Stimulated activated CD8-positive, alpha-beta memory T cell treated with anti-CD3 and anti-CD28 coated beads, Interleukin-2, amount 100 ng/mL, for 48 hours (primary cell): ENCODE data around the gene TRAIP.
"Not testable (repeated sequence)": the region's sequence is repeated elsewhere in the genome, so short reads cannot be mapped to it uniquely, and the experiment has no call there.

Experiments used
- DNase-seq, 2 donors: peaks; one replicate each; pipeline ENCODE4 v3.0.0-alpha.2; 2020; ENCODE audit warnings: low read depth in 2 of 2

TRAIP gene, protein sequence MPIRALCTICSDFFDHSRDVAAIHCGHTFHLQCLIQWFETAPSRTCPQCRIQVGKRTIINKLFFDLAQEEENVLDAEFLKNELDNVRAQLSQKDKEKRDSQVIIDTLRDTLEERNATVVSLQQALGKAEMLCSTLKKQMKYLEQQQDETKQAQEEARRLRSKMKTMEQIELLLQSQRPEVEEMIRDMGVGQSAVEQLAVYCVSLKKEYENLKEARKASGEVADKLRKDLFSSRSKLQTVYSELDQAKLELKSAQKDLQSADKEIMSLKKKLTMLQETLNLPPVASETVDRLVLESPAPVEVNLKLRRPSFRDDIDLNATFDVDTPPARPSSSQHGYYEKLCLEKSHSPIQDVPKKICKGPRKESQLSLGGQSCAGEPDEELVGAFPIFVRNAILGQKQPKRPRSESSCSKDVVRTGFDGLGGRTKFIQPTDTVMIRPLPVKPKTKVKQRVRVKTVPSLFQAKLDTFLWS

DNA sequence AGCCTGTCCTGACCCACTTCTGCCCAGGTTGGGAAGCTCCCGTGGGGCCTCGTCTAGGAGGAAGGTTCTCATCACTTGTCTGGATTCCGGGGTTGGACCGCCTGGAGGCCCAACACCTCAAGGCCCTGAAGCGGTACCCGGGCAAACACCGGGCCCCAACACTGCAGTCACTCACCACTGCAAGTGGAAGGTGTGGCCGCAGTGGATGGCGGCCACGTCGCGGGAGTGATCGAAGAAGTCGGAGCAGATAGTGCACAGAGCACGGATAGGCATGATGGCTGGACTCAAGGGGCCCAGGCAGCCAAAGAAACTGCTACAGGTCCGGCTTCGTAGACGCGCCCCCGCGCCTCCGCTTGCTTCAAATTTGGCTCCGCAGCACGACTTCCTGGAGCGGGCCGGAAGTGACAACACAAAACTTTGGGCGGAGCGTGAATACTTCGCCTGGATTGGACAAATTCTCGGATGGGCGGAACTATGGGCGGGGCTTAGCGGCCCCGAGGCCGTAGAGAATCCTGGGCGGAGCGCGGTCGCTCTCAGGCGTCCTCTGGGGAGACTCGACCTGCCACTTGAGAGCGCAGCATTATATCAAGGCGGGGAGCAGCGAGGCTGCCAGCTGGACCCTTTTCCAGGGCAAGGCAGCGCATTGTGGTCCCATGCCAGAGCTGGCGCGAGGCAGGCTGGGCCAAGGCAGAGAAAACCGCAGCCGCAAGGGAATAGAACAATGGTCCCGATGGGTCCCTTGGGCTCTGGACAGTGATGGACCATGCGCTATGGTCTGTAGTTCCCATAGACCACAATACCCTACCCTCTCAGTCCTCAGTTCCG lies at the start of gene TRAIP:
Gene TRAIP (minus strand): TSS at position 384 of the 825 bp plus-strand sequence. CDS start 111 bp downstream, at position 273.
- peak; percentile 90 to 94 for DNase-seq

DNA sequence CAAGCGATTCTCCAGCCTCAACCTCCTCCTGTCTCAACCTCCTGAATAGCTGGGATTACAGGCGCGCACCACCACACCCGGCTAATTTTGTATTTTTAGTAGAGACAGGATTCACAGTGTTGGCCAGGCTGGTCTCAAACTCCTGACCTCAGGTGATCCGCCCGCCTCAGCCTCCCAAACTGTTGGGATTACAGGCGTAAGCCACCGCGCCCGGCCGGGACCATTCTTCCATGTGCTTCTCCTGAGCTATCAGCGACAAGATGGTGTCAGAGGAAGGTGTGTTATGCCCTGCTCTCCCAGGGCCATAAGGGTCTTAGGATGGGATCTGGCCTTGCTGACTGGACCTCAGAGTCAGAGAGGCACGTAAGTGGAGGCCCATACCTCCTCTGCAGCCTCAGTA lies 48.1 kb upstream of the TRAIP start:
- DNase-seq, result not testable (repeated sequence)

DNA sequence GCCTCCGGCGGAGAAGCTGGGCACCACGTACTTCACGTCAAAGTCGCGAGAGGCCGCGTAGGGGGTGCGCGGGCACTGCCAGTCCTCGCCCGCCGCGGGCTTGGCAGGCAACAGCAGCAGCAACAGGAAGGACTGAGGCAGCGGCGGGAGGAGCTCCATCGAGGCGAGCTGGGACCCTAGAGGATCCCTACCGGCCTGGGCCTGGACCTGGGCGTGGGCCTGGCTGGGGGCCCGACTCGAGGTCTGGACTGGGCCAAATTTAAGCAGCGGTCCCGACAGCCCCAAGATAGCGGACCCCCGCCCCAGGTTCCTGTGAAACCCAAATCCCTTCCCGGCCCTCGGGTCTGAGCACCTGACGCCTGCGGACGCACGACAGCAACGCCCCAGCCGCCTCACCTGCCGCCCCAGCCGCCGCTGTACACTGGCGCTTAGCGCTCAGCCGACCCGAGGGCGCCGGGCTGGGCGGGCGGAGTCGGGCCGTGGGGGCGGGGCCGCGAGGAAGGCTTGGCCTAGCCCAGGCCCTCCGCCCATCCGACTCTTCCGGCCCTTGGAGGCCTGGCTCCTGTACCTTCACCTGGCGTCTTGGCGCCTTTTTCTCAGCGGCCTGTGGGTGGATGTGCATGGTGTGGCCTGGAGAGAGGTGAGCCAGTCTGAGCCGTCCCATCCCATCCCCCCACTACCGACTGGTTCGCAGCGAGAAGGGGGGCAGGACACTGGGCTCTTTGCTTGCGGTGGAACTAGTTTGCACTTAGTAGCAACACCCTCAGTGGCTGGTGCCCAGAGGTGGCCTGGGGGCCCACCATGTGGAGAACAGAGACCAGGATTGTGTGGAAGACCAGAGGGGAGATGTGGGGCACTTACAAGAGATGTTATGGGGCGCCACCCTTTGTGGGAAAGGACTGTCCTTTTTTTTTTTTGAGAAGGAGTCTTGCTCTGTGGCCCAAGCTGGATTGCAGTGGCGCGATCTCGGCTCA lies 47.4 kb upstream of the TRAIP start, which contains the start of gene MST1R:
Gene MST1R (minus strand): TSS at position 423 of the 974 bp plus-strand sequence. CDS start 264 bp downstream, at position 159.
- DNase-seq, result peak; percentile 81

DNA sequence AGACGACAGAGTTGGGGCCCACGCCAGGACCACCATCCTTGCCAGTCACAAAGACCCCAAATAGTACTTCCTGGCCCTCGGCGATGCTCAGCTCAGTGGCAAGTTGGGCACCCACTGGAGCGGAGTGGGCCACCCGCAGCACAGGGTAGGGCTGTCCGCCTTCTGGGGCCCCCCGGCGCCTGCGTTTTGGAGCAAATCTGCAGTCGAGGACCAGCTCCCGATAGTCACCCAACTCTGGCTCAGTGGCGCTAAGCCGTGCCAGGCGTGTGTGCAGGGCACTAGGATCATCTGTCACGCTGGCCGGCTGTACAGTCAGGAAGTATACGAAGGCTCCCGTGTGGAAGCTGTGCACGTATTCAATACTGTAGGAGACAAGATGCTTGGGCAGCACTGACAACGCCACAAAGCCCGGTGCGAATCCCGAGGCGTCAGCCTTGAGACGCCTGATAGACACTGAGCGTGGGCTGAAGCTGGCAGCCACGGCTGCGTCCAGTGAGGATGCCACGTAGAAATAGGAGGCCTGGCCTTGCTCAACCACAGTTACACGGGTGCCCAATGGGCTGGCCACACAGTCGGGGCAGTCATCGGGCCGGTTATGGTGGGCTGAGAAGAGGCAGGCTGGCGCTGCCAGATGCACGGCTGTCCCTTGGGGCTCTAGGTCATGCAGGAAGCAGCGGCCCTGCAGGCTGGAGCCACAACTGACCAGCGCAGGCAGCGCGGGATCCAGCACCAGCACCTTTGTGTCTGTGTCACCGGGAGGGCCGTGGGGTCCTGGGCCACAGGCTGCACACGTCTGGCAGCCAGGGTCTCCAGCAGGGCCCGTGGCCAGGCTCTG lies 46.4 kb upstream of the TRAIP start:
- DNase-seq, result no peak

DNA sequence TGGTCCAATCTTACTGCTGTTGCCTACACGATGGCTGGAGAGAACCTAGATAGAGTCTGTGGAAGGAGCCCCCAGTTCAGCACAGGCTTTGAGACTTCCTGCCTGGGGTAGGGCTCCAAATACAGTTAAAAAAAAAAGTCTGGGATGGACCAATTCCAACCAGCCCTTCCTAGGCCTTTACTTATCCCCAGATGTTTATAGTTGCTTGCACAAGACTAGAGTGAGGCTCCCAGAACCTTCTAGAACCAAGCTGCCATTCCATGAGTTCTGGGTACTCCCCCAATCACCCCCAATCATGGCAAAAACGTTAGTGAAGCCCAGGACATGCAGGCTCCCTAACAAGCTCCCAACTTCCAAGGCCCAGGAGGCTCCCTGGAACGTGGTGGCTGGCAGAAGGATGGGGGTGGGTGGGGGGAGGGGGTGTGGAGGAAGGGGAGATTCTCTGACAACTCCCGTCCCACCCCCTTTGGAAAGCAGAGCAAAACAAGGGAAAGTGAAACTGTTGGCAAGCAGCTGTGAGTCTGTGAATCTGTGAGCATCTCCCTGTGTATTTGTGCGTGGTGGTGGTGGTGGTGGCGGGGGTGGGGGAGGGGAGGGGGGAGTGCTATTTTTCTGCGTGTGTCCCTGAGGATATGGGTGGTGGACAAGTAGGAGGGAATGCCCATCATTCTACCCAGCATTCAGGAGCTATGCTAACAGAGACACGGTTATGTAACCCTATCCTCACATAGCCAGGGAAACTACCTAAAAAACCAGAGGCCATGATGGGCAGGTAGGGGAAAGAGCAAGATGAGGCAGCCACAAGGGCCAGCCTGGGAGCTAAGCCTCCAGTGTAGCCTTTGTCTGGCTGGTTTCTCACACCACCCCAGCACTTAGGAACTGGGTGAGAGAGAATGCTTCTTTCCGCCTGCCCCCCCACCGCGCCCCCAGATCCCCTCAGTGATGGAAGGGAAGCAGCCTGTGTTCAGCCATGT lies 45.3 kb upstream of the TRAIP start:
- DNase-seq, result no peak

DNA sequence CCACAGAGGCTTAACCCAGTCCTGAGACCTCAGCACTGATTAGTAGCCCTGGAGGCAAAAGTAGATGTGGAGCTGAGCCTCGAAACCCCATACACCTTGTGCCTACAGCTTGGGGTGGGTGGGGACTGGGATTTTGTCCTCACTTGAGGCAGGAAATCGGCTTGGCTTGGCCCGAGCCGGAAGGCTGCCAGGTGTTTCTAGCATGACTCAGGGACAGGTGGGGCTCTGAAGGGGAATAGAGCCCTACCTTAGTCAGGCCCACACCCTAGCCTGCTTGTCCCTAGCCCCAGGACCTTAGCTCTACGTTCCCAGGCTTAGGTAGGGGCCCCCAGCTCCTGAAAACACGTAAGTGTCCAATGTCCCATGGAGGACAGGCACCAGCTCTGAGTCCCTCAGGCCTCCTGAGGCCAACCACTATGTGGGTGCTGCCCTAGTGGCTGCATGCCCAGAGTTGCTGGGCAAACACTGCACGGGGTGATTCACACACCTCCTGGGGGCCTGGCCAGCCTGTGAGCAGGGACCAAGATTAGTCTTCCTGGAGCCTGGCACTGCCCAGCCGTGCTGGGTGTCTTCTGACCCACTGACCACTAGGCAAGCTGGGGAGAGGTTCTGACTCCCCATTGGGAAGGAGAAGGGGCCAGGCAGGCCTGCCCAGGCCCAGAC lies 44.3 kb upstream of the TRAIP start:
- no peak for DNase-seq

DNA sequence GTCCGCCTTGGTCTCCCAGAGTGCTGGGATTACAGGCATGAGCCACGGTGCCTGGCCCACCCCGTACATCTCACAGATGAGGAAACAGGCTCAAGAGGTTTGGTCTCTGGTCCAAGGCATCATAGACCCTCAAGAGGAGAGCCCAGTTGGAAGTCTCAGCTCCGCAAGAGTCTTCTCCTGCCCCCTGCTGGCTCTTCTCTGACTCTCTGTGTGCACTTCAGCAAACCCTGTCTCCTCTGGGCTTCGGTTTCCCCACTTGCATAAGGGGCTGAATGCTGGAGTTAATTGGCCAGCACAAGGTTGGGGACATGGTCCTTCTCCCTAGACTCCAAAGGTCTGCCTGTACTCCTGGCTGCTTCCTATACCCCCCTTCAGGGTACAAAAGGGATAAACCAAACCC lies 43.5 kb upstream of the TRAIP start:
- DNase-seq, result no peak

DNA sequence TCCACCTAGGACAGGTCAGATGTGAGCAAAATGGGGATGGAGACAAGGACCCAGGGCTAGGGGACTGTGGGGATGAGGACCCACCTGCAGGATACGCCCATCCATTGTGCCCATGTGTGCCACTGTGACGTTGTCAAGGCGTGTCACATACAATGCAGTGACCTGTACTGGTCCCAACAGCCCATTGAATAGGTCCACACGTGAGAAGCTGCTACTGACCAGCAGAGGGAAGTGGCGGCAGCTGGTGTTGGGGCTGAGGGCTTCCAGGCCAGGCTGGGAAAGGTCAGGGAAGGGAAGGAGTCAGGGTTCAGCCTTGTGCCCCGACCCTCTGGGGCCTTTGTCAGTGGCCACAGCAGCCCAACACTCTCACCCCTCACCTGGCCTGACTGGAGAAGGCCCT lies 42.6 kb upstream of the TRAIP start:
- DNase-seq, result no peak

DNA sequence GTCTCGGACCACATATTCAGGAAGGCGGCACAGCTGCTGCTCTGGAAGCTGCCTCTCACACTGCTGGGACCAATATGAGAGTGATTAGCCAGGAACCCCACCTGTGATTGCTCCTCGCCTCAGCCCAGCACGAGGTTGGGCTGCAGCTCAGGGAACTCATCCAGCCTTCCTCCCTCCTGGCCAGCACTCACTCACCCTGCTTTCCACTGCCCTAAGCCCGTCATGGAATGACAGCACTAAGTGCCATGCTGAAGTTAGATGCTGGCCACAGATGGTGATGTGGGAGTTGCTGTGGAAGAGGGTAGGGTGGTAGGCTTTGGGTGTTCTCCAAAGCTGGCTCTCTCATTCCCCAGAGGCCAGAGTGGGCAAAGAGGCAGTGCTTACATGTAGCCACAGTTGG lies 40.0 kb upstream of the TRAIP start:
- DNase-seq, result no peak

DNA sequence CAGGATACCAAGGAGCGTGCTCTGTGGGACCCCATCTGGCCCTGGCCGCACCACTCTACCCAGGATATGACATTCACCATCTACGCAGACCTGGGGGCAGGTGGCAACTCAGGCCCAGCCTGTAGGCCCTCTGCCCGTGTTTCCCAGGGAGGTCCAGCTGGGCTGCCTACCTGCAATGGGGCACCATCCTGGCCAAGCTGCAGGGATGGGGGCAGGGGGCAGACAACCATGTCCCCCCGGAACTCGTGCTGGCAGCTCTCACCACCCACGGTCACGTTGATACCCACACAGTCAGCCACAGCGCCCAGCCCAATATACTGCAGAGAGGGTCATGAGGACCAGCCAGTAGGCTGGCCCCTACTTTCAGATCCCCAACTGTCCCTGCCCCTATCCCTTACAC lies 39.4 kb upstream of the TRAIP start:
- no peak for DNase-seq

DNA sequence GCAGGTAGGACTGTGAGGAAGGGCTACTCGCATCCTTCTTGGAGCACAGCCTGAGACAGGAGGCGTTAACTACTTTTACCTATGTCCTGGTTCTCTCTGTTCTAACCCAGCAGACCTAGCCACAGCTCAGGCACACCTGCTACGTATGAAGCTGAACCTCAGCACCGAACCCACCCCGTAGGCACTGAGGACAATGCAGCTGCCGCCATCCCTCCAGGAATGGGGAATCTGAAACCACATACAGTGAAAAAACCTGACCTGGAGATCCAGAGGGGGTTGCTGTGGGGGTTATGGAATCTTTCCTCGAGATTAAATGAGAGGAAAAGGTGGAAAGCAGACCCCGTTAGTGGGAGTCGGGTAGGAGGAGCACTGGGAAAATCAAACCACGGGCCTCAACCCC lies 32.9 kb upstream of the TRAIP start:
- no peak for DNase-seq

DNA sequence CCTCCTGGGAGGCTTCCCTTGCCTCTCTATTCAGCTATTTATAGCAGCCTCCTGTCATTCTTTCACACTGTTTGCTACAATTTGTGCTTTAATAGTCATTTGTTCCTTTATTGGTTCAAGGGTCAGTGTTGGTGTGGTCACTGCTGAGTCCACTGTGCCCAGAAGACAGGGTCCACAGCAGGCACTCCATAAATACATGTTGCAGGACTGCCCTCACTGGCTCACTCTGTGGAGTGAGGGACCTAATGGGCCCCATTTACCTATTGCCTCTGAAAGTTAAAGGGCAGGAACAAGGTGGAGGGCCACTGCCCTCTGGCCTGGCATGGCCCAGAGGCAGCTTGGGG lies 30.5 kb upstream of the TRAIP start:
- DNase-seq, result no peak

DNA sequence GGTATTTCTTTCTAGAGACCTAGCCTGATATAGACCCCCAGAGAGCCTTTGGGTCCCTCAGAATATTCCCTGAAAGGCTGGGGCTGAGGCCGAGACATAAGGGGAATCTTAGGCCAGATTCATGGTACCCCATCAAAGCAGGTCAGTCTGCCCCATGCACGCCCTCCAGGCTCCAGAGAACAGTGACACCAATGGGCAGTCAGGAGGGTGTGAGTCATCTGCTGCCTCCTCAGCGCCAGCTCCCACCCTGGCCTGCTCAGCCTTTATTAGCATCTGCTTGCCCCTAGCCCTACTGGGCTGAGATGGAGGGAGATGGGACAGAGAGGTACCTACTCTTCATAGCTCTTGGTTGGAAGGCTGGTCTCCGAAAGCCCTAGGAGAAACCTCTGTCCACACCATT lies 27.6 kb upstream of the TRAIP start:
- DNase-seq, result no peak

DNA sequence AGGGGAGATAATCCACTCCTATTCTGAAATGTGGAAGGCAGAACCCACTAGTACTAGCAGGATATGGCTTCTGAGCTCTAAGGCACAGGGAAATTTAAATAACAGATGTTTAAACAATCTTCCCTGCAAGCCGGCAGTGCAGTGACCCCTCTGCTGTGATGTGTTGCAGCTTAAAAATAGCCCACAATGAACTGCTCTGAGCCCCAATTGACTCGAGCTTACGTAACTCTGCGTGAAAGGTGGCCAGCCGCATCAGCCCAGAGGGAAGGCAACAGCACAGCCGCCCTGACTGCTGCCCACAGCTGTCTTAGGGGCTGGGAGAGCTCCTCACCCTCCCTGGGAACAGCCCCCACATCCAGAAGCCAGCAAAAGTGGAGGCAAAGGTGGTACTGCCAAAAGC lies 25.8 kb upstream of the TRAIP start:
- no peak for DNase-seq

DNA sequence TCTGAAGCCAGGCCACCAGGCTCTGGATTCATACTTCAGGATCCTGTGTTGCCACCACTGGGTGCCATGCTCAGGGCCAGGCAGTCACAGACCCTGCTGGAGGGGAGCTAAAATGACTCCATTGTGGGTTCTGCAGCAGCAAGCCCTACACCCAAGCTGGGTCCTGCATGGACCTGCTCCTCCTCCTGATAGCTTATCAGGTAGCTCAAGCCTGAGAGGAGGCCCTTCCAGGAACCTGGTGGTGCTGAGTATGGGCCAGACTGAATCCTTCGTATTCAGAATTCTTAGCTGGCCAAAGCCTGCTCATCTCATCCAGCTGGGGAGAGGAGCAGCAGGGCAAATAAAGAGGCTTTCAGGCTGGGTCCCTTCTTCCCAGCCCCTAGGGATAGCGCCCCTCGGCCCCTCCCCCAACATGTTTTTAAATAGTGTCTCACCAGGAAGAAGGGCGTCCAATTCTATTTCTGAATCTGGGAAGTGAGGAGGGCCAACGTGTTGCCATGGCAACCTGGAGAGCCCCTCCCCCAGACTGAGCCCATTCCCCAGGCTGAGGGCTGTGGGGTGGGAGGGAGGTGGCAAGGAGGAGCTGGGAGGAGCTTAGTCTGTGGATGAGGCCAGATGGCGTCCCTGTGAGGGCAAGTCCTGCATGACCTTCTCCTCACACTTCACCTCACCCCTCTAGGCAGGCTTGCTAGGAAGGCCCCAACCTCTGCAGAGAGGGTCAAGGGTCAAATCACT lies 24.4 kb upstream of the TRAIP start:
- DNase-seq, result no peak

DNA sequence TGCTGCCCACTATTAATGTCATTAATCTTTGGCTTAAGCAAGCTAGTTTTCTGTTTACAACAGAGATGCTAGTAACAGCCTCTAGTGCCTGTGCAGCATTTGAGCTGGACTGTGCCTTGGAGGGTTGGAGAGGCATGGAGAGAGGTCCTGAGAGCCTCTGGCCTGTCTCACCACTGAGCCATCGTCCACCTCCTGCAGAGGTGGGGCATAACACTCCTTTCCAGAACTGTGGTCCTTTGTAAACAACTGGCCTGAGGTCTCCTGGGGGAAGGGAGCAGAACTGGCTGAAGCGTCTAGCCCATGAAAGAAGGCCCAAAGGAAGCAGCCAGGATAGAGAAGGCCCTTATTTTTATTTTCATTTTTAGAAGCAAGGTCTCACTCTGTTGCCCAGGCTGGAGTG lies 23.4 kb upstream of the TRAIP start:
- no peak for DNase-seq

DNA sequence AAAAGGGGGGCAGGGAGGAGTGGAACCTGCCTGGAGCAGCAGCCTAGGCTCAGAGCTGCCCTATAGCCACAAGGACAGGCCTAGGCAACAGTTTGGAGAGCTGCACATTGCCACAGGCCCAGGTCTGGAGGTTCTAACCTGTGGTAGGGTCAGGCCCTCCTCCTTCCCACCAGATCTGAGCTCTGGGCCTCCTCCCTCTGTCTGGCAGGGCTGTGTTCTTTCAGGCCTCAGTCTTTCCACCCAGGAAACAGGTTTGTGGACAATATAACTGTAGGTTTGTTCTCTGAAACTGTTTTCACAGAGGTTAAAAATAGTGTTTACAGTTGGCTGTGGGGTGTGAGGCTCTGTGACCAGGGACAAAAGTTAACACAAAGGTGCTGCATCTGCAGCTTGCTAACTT lies 22.3 kb upstream of the TRAIP start:
- DNase-seq, result no peak

DNA sequence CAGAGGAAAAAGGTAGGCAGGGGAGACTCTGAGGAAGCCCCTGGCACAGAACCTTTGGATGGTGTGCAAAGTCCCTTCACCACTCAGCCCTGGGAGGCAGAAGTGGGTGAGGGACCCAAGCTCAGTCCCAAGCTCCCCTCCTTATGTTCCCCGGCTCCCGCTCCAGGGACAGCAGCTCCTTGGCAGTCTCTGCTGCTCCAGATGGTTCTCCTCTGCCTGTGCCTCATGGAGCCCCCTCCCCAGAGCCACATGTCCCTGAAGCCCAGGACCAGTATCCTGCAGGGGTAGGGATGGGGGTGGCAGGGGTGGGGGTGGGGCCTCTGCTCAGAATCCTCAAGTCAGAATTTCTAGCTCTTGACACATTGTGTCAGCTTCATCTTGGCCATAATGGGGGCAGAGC lies 21.4 kb upstream of the TRAIP start:
- DNase-seq, result no peak
